Amniotic epithelial cell (primary cell): Measurements from ENCODE around the gene IPCEF1.
A peak's percentile ranks its signal among the peaks of the same experiment; 100 is the strongest.

Experiments used
- DNase-seq: peaks from one replicate; pipeline ENCODE4 v3.0.0-alpha.2; 2010; ENCODE audit warnings: low read depth

IPCEF1 gene, protein sequence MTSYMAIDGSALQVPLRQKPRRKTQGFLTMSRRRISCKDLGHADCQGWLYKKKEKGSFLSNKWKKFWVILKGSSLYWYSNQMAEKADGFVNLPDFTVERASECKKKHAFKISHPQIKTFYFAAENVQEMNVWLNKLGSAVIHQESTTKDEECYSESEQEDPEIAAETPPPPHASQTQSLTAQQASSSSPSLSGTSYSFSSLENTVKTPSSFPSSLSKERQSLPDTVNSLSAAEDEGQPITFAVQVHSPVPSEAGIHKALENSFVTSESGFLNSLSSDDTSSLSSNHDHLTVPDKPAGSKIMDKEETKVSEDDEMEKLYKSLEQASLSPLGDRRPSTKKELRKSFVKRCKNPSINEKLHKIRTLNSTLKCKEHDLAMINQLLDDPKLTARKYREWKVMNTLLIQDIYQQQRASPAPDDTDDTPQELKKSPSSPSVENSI

DNA sequence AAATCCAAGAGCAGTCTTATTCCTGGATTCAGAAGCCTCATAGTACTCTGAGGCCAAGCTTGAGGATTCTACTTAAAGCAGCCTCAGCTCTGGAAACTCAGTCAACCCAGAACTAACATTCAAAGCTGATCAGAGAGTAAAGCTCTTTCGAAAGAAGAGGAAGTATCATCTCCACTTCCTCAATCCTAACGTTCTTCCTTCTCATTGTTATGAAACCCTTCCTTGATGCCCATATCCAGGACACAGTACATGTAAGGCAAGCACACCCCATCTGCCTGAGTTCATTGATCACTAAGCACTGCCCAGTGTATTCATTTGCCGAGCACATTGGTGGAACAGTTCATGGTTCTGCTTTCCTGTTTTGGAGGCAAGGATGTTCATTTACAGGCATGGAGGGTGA, at the start of gene IPCEF1:
TSS of gene IPCEF1 (minus strand) at position 114 of the 400 bp plus-strand sequence. CDS start 90,856 bp downstream, outside the sequence.
- DNase-seq, result no peak

DNA sequence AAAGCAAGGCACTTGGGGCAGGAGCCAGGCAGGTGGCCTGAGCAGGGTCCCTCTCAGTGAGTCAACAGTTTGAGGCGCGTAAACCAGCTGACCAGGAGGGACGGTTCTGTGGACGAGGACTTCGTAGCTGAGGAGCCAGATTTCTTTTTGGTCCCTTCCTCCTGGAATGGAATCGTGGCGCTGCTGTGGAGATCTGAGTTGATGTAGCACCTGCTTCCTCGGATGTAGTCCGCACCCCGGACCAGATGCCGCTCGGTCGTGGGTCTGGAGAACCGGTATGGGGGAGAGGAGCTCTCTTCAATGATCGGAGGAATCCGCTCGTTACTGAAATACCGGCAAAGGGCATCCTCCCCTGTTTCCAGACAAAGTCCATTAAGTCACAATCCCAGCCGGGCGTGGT, 49.7 kb upstream of the IPCEF1 start:
- DNase-seq, result no peak

DNA sequence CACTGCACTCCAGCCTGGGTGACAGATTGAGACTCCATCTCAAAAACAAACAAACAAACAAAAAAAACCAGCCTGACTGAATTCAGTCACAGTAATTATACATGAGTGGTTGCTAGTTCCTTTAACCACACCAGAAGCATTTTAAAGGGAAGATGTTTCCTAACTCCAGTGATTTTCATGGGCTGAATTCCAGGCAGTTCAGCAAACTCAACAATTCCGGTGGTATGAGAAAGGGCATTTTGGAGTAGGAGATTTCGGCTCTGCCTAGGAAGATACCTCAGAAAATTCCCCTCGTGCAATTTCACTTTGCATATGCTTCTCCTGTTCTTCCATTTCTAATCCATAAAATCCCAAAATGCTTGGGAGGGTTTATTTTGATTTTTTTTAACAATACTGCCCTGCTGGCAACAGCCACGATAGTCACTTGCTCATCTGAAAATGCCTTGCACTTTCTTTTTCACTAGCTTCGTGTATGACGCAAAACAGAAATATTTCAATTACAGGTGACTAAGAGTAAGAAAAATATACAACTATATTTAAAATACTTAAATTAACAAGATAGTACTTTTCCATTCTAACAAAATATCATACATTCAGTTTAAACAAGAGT, 48.3 kb upstream of the IPCEF1 start:
- DNase-seq, result peak; percentile 78

DNA sequence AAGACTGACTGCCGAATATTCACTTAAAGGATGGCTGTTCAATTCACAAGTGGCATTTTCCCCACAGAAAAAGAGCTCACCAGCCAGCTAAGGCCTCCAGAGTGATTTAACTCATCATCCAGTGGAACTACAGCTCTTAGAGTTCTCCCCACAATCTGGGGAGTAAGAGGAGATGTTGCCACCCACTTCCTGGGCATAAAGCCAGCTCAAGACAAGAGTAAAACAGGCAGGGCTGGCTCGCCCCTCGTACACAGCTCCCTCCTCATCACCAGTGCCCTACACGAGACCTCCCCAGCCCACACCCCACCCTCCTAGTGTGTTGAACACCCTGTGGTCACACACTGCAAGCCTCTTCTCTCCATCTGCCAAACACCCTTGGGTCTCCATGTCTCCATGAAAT, 47.2 kb upstream of the IPCEF1 start:
- DNase-seq, result peak; percentile 85

DNA sequence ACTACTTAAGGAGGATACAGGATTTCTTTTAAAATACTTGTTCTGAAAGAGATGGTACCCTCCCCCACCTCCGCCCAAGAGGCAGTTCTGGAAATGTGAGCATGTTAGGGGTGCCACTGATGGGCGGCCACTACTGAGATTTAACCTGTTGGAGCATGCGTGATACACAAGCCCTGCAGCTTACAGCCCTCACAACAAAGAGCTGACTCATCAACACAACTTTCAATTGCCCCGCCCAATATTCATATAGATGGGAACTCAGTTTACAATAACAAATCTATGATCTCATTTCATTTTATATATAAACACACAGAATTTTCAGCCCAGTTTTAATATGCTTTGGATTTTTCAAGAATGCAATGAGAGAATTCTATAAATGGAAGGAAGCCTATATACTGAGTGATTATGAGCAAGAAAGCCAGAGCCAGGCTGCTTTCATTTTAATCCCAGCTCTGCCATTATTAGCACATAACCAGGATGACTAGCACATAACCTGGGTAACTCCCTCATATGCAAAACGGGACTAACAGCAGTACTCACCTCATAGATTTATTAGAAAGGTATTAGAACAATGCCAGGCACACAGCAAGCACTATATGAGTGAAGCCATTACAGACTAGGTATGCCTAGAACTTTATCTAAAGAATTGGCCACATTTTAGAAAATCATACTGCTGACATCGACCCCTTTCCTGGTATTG, 45.6 kb upstream of the IPCEF1 start:
- no peak for DNase-seq

DNA sequence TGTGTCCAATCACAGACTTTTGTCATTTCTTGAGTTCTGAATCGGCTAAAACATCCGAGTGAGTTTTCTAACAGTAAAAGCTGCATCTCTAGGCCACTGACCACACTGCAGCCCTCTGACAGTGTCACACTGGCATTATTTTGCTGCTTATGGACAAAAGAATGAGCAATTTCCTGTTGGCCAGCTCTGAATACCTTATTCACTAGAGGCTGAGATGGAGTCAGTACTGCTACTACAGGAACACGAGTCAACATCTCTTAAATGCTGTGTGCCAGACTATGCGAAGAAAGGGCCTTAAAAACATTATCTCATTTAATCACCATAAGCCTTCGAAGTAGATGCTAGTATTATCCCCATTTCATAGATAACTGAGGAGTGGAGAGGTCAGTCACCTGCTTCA, 42.5 kb upstream of the IPCEF1 start:
- no peak for DNase-seq

DNA sequence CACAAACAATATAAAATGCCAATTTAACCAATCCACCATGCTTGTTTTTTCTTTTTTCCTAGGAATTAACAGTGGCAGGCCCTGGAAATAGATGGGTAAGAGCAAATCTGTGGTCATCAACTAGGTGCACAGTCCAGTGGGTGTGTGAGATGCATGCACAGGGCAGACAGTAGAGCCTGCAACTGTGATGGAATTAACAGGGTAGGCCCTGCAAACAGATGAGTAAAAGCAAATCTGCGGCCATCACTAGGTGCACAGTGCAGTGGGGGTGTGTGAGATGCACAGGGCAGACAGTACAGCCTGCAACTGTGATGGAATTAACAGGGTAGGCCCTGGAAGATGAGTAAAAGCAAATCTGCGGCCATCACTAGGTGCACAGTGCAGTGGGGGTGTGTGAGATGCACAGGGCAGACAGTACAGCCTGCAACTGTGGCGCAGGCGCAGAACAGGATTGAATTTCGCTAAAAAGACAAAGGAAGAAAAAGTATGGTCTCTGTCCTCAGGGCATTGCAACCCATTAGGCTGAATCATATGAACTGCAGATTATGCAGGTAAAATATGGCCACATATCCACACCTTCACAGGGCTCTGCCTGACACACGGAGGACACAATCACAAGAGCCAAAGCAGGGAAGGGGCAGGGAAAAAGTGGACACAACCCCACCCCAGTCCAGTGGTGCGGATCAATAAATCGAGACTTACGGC, 41.0 kb upstream of the IPCEF1 start:
- DNase-seq, result no peak

DNA sequence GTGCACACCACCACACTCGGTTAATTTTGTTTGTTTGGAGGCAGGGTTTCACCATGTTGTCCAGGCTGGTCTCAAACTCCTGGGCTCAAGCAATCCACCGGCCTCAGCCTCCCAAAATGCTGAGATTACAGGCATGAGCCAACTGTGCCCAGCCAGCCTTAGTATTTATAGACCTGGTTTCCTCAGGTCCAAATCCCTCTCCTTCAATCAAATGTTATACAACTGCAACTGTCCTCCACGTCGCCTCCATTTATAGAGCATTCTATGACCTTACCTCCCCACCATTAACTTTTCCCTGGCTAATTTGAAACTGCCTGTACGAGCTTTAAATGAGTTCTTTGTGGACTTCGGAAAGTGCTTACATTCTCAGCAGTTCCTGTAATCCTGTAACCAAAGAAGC, 39.3 kb upstream of the IPCEF1 start:
- no peak for DNase-seq

DNA sequence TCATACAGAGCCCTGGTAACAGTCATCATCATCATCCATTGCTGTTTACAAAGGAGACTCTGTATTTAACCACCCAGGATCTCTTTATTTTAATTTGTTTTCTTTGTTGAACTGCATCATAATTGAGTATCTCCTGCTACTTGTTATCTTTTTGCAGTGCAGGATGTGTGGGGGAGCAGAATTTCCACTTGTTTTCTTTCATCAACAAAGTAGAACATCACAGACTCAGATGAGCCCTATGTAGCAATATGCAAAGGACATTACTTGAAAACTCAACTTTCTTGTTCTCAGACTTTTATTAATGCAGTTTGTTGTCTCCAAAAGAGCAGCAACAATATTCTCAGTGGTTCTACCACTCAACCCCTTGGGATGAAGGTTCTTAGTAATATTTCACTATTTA, 38.7 kb upstream of the IPCEF1 start:
- peak; percentile 54 for DNase-seq

DNA sequence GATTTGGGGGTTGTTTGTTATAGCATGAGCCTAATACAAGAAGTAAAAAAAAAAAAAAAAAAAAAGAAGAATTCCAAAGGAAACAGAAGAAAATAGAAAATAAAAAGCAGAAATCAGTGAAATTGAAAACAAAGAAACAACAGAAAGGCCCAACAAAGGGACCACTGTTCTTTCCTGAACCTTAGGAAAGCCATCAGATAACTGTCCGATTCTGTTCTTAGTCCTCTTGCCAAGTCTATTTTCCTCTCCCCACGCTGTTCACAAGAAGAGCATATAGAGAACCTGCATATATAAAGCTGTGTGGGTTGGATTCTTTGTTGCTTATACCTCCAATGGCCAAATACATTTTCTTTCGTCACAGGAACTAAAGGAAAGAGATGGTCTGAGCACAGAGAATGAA, 38.0 kb upstream of the IPCEF1 start:
- DNase-seq, result no peak

DNA sequence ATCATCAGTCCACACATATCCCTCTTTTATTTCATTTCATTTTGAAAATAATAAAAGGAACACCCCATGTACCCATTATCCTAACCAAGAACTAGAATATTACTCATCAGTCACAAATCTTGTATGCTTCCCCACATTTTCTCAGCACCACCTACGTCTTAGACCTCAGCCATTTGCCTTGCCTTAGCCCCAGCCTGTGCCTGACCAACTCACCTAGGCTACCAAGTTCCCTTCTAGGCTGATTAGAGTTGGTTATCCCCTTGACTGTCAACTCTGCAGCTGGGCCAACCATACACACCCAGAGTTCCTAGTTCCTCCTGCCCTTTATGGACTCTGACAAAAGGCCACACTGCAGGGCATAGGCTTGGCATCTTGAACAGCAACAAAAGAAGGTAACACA, 33.4 kb upstream of the IPCEF1 start:
- no peak for DNase-seq

DNA sequence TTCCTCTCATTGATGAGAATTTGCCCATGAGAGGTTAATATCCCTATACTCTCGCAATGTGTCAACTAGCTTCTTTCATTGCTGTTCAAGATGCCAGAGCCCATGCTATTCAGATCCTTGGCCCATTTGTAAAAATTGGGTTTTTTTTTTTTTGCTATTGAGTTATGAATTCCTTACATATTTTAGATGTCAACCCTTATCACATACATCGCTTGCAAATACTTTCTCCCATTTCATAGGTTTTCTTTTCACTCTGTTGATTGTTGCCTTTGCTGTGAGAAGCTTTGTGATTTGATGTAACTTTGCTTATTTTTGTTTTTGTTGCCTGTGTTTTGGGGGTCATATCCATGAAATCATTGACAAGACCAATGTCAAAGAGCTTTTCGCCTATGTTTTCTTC, 32.2 kb upstream of the IPCEF1 start:
- no peak for DNase-seq

DNA sequence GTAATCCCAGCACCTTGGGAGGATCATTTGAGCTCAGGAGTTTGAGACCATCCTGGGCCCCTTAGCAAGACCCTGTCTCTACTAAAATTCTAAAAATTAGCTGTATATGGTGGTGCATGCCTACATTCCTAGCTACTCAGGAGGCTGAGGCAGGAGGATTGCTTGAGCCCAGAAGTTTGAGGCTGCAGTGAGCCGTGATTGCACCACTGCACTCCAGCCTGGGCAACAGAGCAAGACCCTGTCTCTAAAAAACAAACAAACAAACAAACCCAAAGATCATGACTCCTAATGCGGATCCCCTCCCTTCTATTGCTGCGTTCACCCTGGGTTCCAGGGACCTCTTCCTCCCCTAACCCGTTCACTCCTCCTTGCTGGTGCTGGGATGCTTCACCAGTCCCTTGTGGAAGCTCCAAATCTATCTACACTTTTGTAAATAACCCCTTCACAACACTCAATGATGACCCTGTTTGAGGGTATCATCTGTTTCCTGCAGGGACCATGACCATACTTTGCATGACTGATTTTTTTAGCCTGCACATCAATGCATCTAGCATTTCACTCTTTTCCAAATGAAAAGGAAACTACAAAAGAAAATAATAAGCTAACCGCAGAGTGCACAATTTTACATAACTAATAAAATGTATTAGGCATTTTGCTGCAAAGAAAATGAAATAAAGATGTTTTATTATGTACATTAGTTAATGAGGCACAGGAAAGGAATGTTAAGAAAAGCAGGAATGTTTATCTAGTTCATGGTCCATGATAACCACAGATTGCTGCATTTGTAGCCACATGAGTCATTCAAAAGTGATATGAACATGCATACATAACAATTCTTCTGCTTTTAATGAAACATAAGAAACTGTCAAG, 30.5 kb upstream of the IPCEF1 start:
- peak; percentile 94 for DNase-seq

DNA sequence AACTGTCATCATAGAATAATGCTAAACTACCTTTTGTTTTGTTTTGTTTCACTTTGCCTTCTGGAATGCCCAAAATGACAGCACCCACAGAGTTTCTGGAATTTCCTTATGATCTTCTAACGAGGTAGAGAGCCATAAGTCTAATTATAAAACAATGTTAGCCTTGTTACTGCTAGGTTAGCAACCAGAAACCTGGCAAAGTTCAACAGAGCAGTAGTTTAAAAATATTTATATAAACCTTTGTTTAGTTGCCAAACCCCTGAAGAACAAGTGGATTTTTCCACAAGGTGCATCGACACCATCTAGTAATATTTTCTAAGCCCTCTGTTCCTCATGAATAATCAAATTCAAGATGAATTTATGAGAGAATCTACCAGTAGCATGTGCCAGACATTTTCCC, 27.6 kb upstream of the IPCEF1 start:
- DNase-seq, result no peak

DNA sequence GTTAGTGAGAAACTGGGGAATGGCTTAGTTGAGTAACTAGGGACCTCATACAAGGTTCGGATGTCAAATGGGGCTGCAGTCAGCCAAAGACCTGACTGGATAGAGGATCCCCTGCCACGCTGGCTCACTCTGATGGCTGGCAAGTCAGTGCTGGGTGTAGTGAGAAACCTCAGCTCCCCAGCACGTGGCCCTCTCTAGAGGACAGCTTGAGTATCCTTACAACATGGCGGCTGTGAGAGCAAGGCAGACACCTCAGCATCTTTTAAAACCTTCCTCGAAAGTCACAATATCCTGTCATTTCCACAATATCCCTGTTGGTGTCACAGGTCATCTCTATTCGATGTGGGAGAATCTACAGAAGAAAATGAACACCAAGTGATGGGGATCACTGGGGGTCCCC, 26.7 kb upstream of the IPCEF1 start:
- no peak for DNase-seq

DNA sequence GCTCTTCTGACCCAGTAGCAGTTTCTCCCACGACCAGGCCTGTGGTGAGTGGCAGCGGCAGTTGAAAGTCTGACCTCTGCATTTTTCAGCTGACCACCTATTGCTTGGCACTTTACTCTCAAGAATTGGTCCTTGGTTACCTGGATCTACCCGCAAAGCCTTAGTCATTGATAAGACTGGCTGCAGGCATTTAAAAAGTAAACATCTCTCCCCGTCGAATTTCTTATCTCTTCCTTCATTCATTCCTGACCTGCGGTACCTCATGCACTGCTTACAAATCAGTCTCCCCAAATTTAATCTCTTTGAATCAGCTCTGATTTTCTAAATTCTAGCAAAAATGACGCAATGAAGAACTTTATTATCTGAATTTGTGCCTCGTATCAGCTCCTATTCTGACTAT, 26.1 kb upstream of the IPCEF1 start:
- peak; percentile 80 for DNase-seq

DNA sequence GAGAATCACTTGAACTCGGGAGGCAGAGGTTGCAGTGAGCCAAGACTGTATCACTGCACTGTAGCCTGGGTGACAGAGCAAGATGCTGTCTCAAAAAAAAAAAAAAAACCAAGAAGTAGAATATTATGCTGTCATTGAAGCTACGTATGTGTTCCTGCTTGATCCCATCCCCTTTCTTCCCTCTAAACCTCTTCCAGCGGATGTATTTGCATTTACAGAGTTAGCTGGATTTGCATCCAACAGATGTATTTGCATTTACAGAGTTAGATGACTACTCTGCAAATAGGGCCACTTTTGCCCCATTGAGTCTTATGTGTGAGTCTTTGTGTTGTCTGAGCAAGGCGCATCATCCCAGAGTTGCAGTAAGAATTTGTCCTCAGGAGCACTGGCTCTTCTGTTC, 24.9 kb upstream of the IPCEF1 start:
- no peak for DNase-seq

DNA sequence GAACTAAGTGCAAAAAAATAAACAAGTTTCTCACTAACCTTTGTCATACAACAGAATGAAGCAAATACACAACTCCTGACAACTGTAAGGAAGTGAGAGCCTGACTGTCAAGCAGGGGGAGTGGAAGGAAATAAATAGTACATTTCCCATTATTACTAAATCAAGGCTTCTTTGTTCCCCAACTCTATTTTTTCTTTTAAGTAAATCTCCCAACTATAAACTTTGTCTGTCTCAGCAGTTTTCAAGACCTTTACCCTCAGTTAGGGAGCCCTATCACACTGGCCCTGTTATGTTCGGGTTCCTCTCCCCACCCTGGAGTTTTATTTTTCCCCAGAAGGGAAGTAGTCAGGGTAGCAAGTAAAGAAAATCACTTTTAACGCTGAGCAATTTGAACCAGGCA, 24.1 kb upstream of the IPCEF1 start:
- no peak for DNase-seq

DNA sequence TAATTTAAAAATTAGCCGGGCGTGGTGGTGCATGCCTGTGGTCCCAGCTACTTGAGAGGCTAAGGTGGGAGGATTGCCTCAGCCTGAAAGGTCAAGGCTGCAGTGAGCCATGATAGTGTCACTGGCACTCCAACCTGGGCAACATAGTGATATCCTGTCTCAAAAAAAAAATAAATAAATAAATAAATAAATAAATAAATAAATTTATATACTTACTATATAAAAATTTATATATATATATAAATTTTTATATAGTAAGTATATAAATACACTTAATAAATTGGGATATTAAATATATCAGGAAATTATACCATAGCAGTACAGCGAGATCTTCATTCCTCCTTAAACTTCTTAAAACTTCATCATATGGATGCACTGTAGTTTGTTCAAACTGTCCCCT, 23.0 kb upstream of the IPCEF1 start:
- DNase-seq, result no peak

DNA sequence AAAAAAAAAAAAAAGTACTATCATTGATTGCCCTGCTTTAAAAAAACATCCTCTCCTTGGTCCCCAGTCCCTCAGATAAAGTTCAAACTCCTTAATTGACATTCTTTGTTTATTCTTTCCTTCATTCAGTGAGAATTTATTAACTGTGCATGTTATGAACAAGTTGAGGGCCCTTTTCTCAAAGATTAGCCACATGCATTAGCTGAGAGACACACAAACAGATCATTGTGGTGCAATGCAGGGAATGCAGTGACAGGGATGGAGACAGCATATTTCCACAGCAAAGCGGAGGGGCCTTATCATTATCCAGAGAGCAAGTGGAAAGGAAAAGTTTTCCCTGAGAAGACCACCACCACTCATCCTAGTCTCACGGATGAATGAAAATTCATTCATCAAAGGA, 21.9 kb upstream of the IPCEF1 start:
- DNase-seq, result no peak

DNA sequence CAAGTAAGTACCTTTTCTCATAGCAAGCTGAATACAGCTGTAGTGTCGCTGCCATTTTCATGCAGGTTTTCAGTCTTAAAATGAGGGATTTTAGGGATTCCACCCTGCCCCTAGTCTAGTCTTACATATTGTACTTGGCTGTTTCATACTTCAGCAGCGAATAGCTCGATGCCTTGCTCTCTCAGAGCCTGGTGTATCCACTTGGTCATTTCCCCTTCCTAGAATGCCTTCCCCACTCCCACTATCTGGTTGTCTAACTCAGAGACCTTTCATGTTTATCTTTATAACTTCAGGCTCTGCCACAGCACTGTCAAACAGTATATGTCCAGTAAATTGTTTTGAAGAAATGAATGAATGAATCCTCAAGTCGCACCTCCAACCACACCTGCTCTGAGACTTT, 21.1 kb upstream of the IPCEF1 start:
- DNase-seq, result no peak

DNA sequence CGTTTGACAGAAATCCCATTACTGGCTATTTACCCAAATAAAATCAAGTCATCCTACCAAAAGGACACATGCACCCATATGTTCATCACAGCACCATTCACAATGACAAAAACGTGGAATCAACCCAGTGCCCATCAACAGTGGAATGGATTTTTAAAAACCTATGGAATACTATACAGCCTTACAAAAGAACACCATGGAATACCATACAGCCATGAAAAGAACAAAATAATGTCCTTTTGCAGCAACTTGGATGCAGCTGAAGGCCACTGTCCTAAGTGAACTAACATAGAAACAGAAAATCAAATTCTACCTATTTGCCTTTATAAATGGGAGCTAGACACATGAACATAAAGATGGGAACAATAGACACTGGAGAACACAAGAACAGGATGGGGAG, 17.4 kb upstream of the IPCEF1 start:
- no peak for DNase-seq
